ENCODE results near the gene USP34. TPM values are rescaled to one million over a fixed set of nuclear protein-coding genes. Genes with fewer than 3 reads are reported as not detected.

The USP34 gene
- total and polyA plus RNA-seq, 2 experiments from 2014 or later: 81.8 to 157 TPM

GRCh38 chr2:61162721-61163120 lies 308.2 kb downstream of the USP34 start:
- TF ChIP-seq CREB1 (CRISPR knock-in tag; IDR thresholded peaks at IDR 0.05; ENCODE audit: low read depth): no peak
- TF ChIP-seq JUNB (IDR thresholded peaks at IDR 0.05; ENCODE audit: unreplicated experiment): no peak
- no peak for TF ChIP-seq EZH2 (IDR thresholded peaks at IDR 0.05; ENCODE audit: low read depth, unreplicated experiment)
- TF ChIP-seq ZNF331 (CRISPR knock-in tag; IDR thresholded peaks at IDR 0.05; ENCODE audit: low read depth): no peak
- TF ChIP-seq EZH2phosphoT487 (IDR thresholded peaks at IDR 0.05; ENCODE audit: unreplicated experiment): no peak
- no peak for TF ChIP-seq ZNF114 (CRISPR knock-in tag; IDR thresholded peaks at IDR 0.05)
- TF ChIP-seq REST (IDR thresholded peaks at IDR 0.05; ENCODE audit: unreplicated experiment): no peak
- no peak for TF ChIP-seq ZNF462 (CRISPR knock-in tag; IDR thresholded peaks at IDR 0.05)
- TF ChIP-seq CTCF (conservative IDR thresholded peaks at IDR 0.05; ENCODE audit: low read depth in 2 of 2): no peak
- TF ChIP-seq NANOG (IDR thresholded peaks at IDR 0.05; ENCODE audit: borderline replicate concordance): no peak
- no peak for TF ChIP-seq STAT1 (IDR thresholded peaks at IDR 0.05; ENCODE audit: unreplicated experiment)
- no peak for TF ChIP-seq POLR2AphosphoS5 (IDR thresholded peaks at IDR 0.05; ENCODE audit: low read depth)
- TF ChIP-seq ETS1 (IDR thresholded peaks at IDR 0.05): no peak
- no peaks in the 10 kb centered on the region for H3K4me1 Mint-ChIP-seq

More at GRCh38 chr2:61162721-61163120, 308.2 kb downstream of the USP34 start:
- Mint-ChIP-seq H3K9me3 (no peaks in the 10 kb centered on the region), H3K27ac (no peak overlapping the region), H3K4me3 (no peak overlapping the region), H3K27me3 (ENCODE audit: insufficient read depth, low read depth, poor library complexity) (peaks cover 3% of the 10 kb centered on the region), H3K36me3 (ENCODE audit: low read depth) (peaks cover 27% of the 10 kb centered on the region)
- Histone ChIP-seq H3K4me1 (ENCODE audit: insufficient read depth) (no peaks in the 10 kb centered on the region), H2AFZ (no peak overlapping the region), H3K4me2 (no peak overlapping the region), H3K27me3 (ENCODE audit: insufficient read depth) (no peaks in the 10 kb centered on the region), H3F3A (replicated peaks; ENCODE audit: low read depth) (no peaks in the 10 kb centered on the region), H3K27ac (ENCODE audit: low read depth) (no peak overlapping the region), H3K9me2 (ENCODE audit: insufficient read depth) (no peaks in the 10 kb centered on the region), H3K36me3 (ENCODE audit: insufficient read depth) (no peaks in the 10 kb centered on the region; the same call in 1 of the 2 replicates), H3K4me3 (no peak overlapping the region), H3K79me2 (replicated peaks; ENCODE audit: insufficient read depth) (no peaks in the 10 kb centered on the region), H4K20me1 (replicated peaks; ENCODE audit: insufficient read depth) (no peaks in the 10 kb centered on the region)
- no peak for ATAC-seq
- no peak for DNase-seq (ENCODE audit: low spot score)
